Esophagus muscularis mucosa (tissue), 4 donors: Measurements from ENCODE around the gene TSC22D2.

Experiments
- CTCF ChIP-seq, 3 experiments: fragments of 200-600 bp in 2 of 3; fragments of 450-650 bp in 1 of 3; sonication (generic) in 2 of 3; IDR thresholded peaks; one replicate each; pipeline ENCODE4 v1.5.1; 2017 to 2019; ENCODE audit warnings: antibody characterized with exemption in 3 of 3, mild to moderate bottlenecking in 2 of 3, moderate library complexity in 1 of 3
- EP300 ChIP-seq: sonication (generic); formaldehyde crosslinking; IDR thresholded peaks from one replicate; pipeline ENCODE4 v1.6.1; 2017; ENCODE audit warnings: antibody characterized with exemption
- POLR2A ChIP-seq: fragments of 450-650 bp; IDR thresholded peaks from one replicate; pipeline ENCODE4 v1.6.1; 2017; ENCODE audit warnings: antibody characterized with exemption, moderate library complexity, mild to moderate bottlenecking, low read depth
- POLR2AphosphoS5 ChIP-seq, 2 donors: sonication (generic); formaldehyde crosslinking; IDR thresholded peaks; one replicate each; pipeline ENCODE4 v1.6.1; 2017; ENCODE audit warnings: antibody characterized with exemption in 2 of 2

- TF ChIP-seq CTCF (IDR thresholded peaks at IDR 0.05) (no peak), POLR2A (no peak), POLR2AphosphoS5 (IDR thresholded peaks at IDR 0.05) (no peak), EP300 (no peak)
These were observed 82.3 kb downstream of the TSC22D2 start for GRCh38 chr3:150490277-150490986.
